WERI-Rb-1 (cell line): ENCODE data around the gene MX2.

Source experiments
- DNase-seq: peaks from one replicate; pipeline ENCODE4 v3.0.0-alpha.2; 2020
- H3K27ac ChIP-seq: fragments of 250-450 bp; sonication (Bioruptor Pico); 2 replicates; pipeline ENCODE4 v1.5.1; 2020; ENCODE audit warnings: mild to moderate bottlenecking, moderate library complexity
- H3K27me3 ChIP-seq: fragments of 250-450 bp; sonication (Bioruptor Pico); 2 replicates; pipeline ENCODE4 v1.5.1; 2021; ENCODE audit warnings: mild to moderate bottlenecking, low read depth, moderate library complexity; ENCODE audit not compliant: insufficient read depth, severe bottlenecking
- H3K36me3 ChIP-seq: fragments of 250-450 bp; sonication (Bioruptor Pico); 2 replicates; pipeline ENCODE4 v1.5.1; 2020; ENCODE audit warnings: mild to moderate bottlenecking, moderate library complexity
- H3K4me3 ChIP-seq: 2 replicates; pipeline ENCODE4 v1.5.1; 2011; ENCODE audit warnings: low read depth, mild to moderate bottlenecking, control low read depth, low read length
- H3K9me3 ChIP-seq: fragments of 250-450 bp; sonication (Bioruptor Pico); 2 replicates; pipeline ENCODE4 v1.5.1; 2021; ENCODE audit warnings: mild to moderate bottlenecking, moderate library complexity; ENCODE audit not compliant: severe bottlenecking
- CTCF ChIP-seq: IDR thresholded peaks from 2 replicates; pipeline ENCODE4 v1.5.1; 2011; ENCODE audit warnings: low read depth, mild to moderate bottlenecking, control low read depth, inconsistent platforms, low read length

Gene MX2

GRCh38 chr21:41443562-41443961, 81.7 kb downstream of the MX2 start:
- no peaks in the 10 kb centered on the region for H3K9me3 ChIP-seq
- DNase-seq = no peak
- H3K36me3 ChIP-seq = no peaks in the 10 kb centered on the region
- no peaks in the 10 kb centered on the region for H3K27me3 ChIP-seq
- no peak for TF ChIP-seq CTCF
- no peak overlapping the region for H3K4me3 ChIP-seq
- H3K27ac ChIP-seq = no peak overlapping the region

GRCh38 chr21:41444703-41445464, 83.1 kb downstream of the MX2 start:
- TF ChIP-seq CTCF = no peak
- Histone ChIP-seq H3K27ac (no peak overlapping the region), H3K4me3 (no peak overlapping the region), H3K36me3 (no peaks in the 10 kb centered on the region), H3K9me3 (no peaks in the 10 kb centered on the region), H3K27me3 (no peaks in the 10 kb centered on the region)
- DNase-seq = no peak

GRCh38 chr21:41445465-41445862, 83.6 kb downstream of the MX2 start:
- no peak for DNase-seq
- Histone ChIP-seq H3K36me3 (no peaks in the 10 kb centered on the region), H3K4me3 (no peak overlapping the region), H3K27me3 (no peaks in the 10 kb centered on the region), H3K27ac (no peak overlapping the region), H3K9me3 (no peaks in the 10 kb centered on the region)
- no peak for TF ChIP-seq CTCF

- Histone ChIP-seq H3K27me3 (no peaks in the 10 kb centered on the region), H3K4me3 (no peak overlapping the region), H3K9me3 (no peaks in the 10 kb centered on the region), H3K27ac (no peak overlapping the region), H3K36me3 (no peaks in the 10 kb centered on the region)
- TF ChIP-seq CTCF = no peak
- DNase-seq = no peak
These were observed 84.8 kb downstream of the MX2 start for GRCh38 chr21:41446586-41446985.

GRCh38 chr21:41447356-41447755, 85.5 kb downstream of the MX2 start:
- no peak overlapping the region for H3K4me3 ChIP-seq
- no peaks in the 10 kb centered on the region for H3K27me3 ChIP-seq
- no peak overlapping the region for H3K27ac ChIP-seq
- DNase-seq = no peak
- no peaks in the 10 kb centered on the region for H3K9me3 ChIP-seq
- TF ChIP-seq CTCF = no peak
- H3K36me3 ChIP-seq = no peaks in the 10 kb centered on the region

- no peaks in the 10 kb centered on the region for H3K27me3 ChIP-seq
- no peak overlapping the region for H3K4me3 ChIP-seq
- TF ChIP-seq CTCF = no peak
- no peak for DNase-seq
- H3K27ac ChIP-seq = no peak overlapping the region
- H3K9me3 ChIP-seq = no peaks in the 10 kb centered on the region
- no peaks in the 10 kb centered on the region for H3K36me3 ChIP-seq
These were observed 87.8 kb downstream of the MX2 start for GRCh38 chr21:41449613-41450012.
